Effector memory CD8-positive, alpha-beta T cell (primary cell): ENCODE data around the gene CREB1.
"Not testable (repeated sequence)": the region's sequence is repeated elsewhere in the genome, so short reads cannot be mapped to it uniquely, and the experiment has no call there.

Experiments
- ATAC-seq: fragments of 150-1000 bp; cut with Tn5 transposase; replicated peaks from 2 replicates; pipeline ENCODE4 v1.10.0; 2021; ENCODE audit warnings: mild to moderate bottlenecking, moderate library complexity
- DNase-seq, 3 experiments: peaks; one replicate each; pipeline ENCODE4 v3.0.0; 2021
- H3K27ac Mint-ChIP-seq, 2 donors: one replicate each; pipeline ENCODE4 v1.8.0; 2022; ENCODE audit warnings: mild to moderate bottlenecking in 2 of 2, mixed read lengths in 2 of 2, moderate library complexity in 2 of 2
- H3K27me3 Mint-ChIP-seq, 2 donors: one replicate each; pipeline ENCODE4 v1.8.0; 2022; ENCODE audit warnings: mixed read lengths in 2 of 2
- H3K36me3 Mint-ChIP-seq: one replicate; pipeline ENCODE4 v1.8.0; 2022; ENCODE audit warnings: mild to moderate bottlenecking, moderate library complexity, mixed read lengths; ENCODE audit not compliant: insufficient read depth
- H3K4me1 Mint-ChIP-seq, 2 donors: one replicate each; pipeline ENCODE4 v1.8.0; 2022; ENCODE audit warnings: low read depth in 2 of 2, mixed read lengths in 2 of 2
- H3K4me3 Mint-ChIP-seq, 2 donors: one replicate each; pipeline ENCODE4 v1.8.0; 2022; ENCODE audit warnings: mild to moderate bottlenecking in 2 of 2, mixed read lengths in 2 of 2, moderate library complexity in 2 of 2
- H3K9me3 Mint-ChIP-seq, 2 donors: one replicate each; pipeline ENCODE4 v1.8.0; 2022; ENCODE audit warnings: mixed read lengths in 2 of 2

Gene CREB1

GRCh38 chr2:207619764-207620203 lies 90.0 kb downstream of the CREB1 start:
- Mint-ChIP-seq H3K4me3 (no peak overlapping the region), H3K27ac (peak overlapping the region; percentile 32 to 79), H3K36me3 (peaks cover 36% of the 10 kb centered on the region), H3K4me1 (peaks cover 16 to 25% of the 10 kb centered on the region in 2 donors), H3K27me3 (no peaks in the 10 kb centered on the region), H3K9me3 (no peaks in the 10 kb centered on the region)
- ATAC-seq (no peak), DNase-seq (no peak)

- Mint-ChIP-seq H3K9me3 (no peaks in the 10 kb centered on the region), H3K27me3 (no peaks in the 10 kb centered on the region), H3K4me3 (no peak overlapping the region), H3K27ac (peak overlapping the region; percentile 2 to 41), H3K4me1 (peaks cover 19 to 22% of the 10 kb centered on the region in 2 donors), H3K36me3 (peaks cover 43% of the 10 kb centered on the region)
- DNase-seq (no peak), ATAC-seq (no peak)
Measured at GRCh38 chr2:207621501-207622039, 91.8 kb downstream of the CREB1 start.

GRCh38 chr2:207624185-207625013 lies 94.6 kb downstream of the CREB1 start:
- H3K9me3 Mint-ChIP-seq: no peaks in the 10 kb centered on the region
- H3K36me3 Mint-ChIP-seq: peaks cover 40% of the 10 kb centered on the region
- peaks cover 24 to 29% of the 10 kb centered on the region in 2 donors for H3K4me1 Mint-ChIP-seq
- H3K27me3 Mint-ChIP-seq: no peaks in the 10 kb centered on the region
- peak overlapping the region; percentile 92 to 93 for H3K4me3 Mint-ChIP-seq
- ATAC-seq (peak; percentile 21), DNase-seq (peak; percentile 14 to 54 (median 51))
- H3K27ac Mint-ChIP-seq: peak overlapping the region; percentile 83 to 89

- DNase-seq: peak; percentile 96
- H3K27me3 Mint-ChIP-seq: no peaks in the 10 kb centered on the region
- H3K9me3 Mint-ChIP-seq: no peaks in the 10 kb centered on the region
- H3K4me1 Mint-ChIP-seq: peaks cover 21 to 32% of the 10 kb centered on the region in 2 donors
- H3K4me3 Mint-ChIP-seq: peak within 1 kb of the TSS; percentile 92 to 93
- peak within 1 kb of the TSS; percentile 83 to 89 for H3K27ac Mint-ChIP-seq
- H3K36me3 Mint-ChIP-seq: peaks cover 40% of the 10 kb centered on the region
- peak; percentile 76 for ATAC-seq
Measured at GRCh38 chr2:207625014-207625907, 95.5 kb downstream of the CREB1 start, which contains the start of gene METTL21A. TSS of gene METTL21A (minus strand) at chr2:207625394. CDS start at chr2:207624375, 1,019 bp downstream.

- no peak for ATAC-seq
- no peak overlapping the region for H3K27ac Mint-ChIP-seq
Measured at GRCh38 chr2:207629553-207629952, 99.8 kb downstream of the CREB1 start.

GRCh38 chr2:207630491-207630890 lies 100.7 kb downstream of the CREB1 start:
- DNase-seq: no peak
- Mint-ChIP-seq H3K36me3 (peaks cover 17% of the 10 kb centered on the region), H3K27ac (peak overlapping the region in 1 of 2 donors; percentile 62)

More at GRCh38 chr2:207629553-207629952, 99.8 kb downstream of the CREB1 start:
- peaks cover 24% of the 10 kb centered on the region for H3K36me3 Mint-ChIP-seq
- H3K4me3 Mint-ChIP-seq: no peak overlapping the region
- no peak for DNase-seq
- H3K27me3 Mint-ChIP-seq: no peaks in the 10 kb centered on the region
- H3K9me3 Mint-ChIP-seq: no peaks in the 10 kb centered on the region
- peaks cover 8 to 13% of the 10 kb centered on the region in 2 donors for H3K4me1 Mint-ChIP-seq

GRCh38 chr2:207632575-207633493 lies 103.1 kb downstream of the CREB1 start:
- H3K4me3 Mint-ChIP-seq: no peak overlapping the region
- H3K27me3 Mint-ChIP-seq: no peaks in the 10 kb centered on the region
- ATAC-seq (no peak), DNase-seq (no peak)
- H3K4me1 Mint-ChIP-seq: peaks cover 0 to 3% of the 10 kb centered on the region in 2 donors
- peak overlapping the region in 1 of 2 donors; percentile 44 for H3K27ac Mint-ChIP-seq
- no peaks in the 10 kb centered on the region for H3K9me3 Mint-ChIP-seq
- peaks cover 3% of the 10 kb centered on the region for H3K36me3 Mint-ChIP-seq

More at GRCh38 chr2:207630491-207630890, 100.7 kb downstream of the CREB1 start:
- Mint-ChIP-seq H3K4me3 (no peak overlapping the region), H3K27me3 (no peaks in the 10 kb centered on the region), H3K4me1 (peaks cover 8 to 13% of the 10 kb centered on the region in 2 donors), H3K9me3 (no peaks in the 10 kb centered on the region)
- no peak for ATAC-seq

- Mint-ChIP-seq H3K27ac (no peak overlapping the region), H3K4me3 (no peak overlapping the region), H3K36me3 (peaks cover 3% of the 10 kb centered on the region), H3K27me3 (no peaks in the 10 kb centered on the region), H3K4me1 (peaks cover 0 to 3% of the 10 kb centered on the region in 2 donors), H3K9me3 (no peaks in the 10 kb centered on the region)
- no peak for ATAC-seq
- DNase-seq: no peak
Measured at GRCh38 chr2:207633686-207634085, 103.9 kb downstream of the CREB1 start.

GRCh38 chr2:207635468-207636200 lies 105.9 kb downstream of the CREB1 start:
- Mint-ChIP-seq H3K4me3 (no peak overlapping the region), H3K36me3 (peaks cover 3% of the 10 kb centered on the region), H3K27ac (no peak overlapping the region)

GRCh38 chr2:207639288-207639687 lies 109.5 kb downstream of the CREB1 start:
- not testable (repeated sequence) for H3K36me3 Mint-ChIP-seq, H3K27ac Mint-ChIP-seq, ATAC-seq, H3K4me3 Mint-ChIP-seq, DNase-seq, H3K9me3 Mint-ChIP-seq, H3K4me1 Mint-ChIP-seq
- peaks cover 13 to 16% of the 10 kb centered on the region in 2 donors for H3K27me3 Mint-ChIP-seq

More at GRCh38 chr2:207635468-207636200, 105.9 kb downstream of the CREB1 start:
- no peak for DNase-seq
- no peaks in the 10 kb centered on the region for H3K4me1 Mint-ChIP-seq
- no peaks in the 10 kb centered on the region for H3K9me3 Mint-ChIP-seq
- H3K27me3 Mint-ChIP-seq: peaks cover 3 to 5% of the 10 kb centered on the region in 2 donors
- ATAC-seq: no peak

GRCh38 chr2:207640160-207640559 lies 110.4 kb downstream of the CREB1 start:
- no peaks in the 10 kb centered on the region for H3K36me3 Mint-ChIP-seq
- H3K27ac Mint-ChIP-seq: no peak overlapping the region
- no peak for ATAC-seq
- no peaks in the 10 kb centered on the region for H3K4me1 Mint-ChIP-seq
- peaks cover 13 to 16% of the 10 kb centered on the region in 2 donors for H3K27me3 Mint-ChIP-seq
- no peak for DNase-seq
- no peak overlapping the region for H3K4me3 Mint-ChIP-seq
- no peaks in the 10 kb centered on the region for H3K9me3 Mint-ChIP-seq

- no peak for ATAC-seq
- H3K27ac Mint-ChIP-seq: no peak overlapping the region
Measured at GRCh38 chr2:207640661-207641060, 110.9 kb downstream of the CREB1 start.

More at GRCh38 chr2:207640661-207641060, 110.9 kb downstream of the CREB1 start:
- DNase-seq: no peak
- peaks cover 13 to 16% of the 10 kb centered on the region in 2 donors for H3K27me3 Mint-ChIP-seq
- H3K4me3 Mint-ChIP-seq: no peak overlapping the region
- no peaks in the 10 kb centered on the region for H3K4me1 Mint-ChIP-seq
- H3K9me3 Mint-ChIP-seq: no peaks in the 10 kb centered on the region
- H3K36me3 Mint-ChIP-seq: no peaks in the 10 kb centered on the region
